ENCODE data around the gene CFAP97D1. TPM values are rescaled to one million over a fixed set of nuclear protein-coding genes. Genes with fewer than 3 reads are reported as not detected.
A peak's percentile ranks its signal among the peaks of the same experiment; 100 is the strongest.

The CFAP97D1 gene
- total and polyA plus RNA-seq, 10 of the 15 experiments (the other 5 are each of a cell fraction or from before 2014, with no cell fraction given), result 0.13 TPM; not detected in 9

DNA sequence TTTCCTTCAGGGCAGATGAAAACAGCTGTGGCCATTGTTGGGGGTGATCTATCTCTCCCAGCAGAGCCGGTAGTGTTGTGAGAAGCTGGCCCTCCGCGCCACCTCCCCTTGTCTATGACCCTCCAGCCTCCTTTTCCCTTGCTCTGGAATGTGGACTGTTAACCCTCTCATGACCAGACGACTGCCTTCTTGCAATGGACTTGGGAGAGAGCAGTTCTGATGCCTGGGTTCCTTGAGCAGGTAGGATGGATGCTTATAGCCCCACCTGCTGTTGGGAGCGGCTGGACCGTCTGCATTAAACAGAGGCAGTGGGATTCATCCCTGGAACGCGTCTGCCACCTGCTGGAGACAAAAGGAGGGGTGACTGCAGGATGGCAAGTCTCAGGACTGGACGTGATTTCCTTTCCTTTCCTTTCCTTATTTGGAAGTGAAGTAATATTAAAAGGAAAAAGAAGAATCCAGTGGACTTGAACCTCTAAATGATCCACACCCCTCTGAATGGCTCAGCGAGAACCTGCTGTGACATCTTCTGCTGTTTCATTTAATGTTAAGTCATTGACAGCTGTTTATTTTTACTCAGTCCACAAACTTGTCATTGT lies 19.9 kb upstream of the CFAP97D1 start (continued):
- TF ChIP-seq, protein P1, sequence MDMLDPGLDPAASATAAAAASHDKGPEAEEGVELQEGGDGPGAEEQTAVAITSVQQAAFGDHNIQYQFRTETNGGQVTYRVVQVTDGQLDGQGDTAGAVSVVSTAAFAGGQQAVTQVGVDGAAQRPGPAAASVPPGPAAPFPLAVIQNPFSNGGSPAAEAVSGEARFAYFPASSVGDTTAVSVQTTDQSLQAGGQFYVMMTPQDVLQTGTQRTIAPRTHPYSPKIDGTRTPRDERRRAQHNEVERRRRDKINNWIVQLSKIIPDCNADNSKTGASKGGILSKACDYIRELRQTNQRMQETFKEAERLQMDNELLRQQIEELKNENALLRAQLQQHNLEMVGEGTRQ (IDR thresholded peaks at IDR 0.05; ENCODE audit: borderline replicate concordance, low read depth, low read length), result no peak
- TF ChIP-seq PAX8 (IDR thresholded peaks at IDR 0.05) (no peak), ZNF384 (IDR thresholded peaks at IDR 0.05; ENCODE audit: borderline replicate concordance, low read depth, low read length) (no peak), ZNF622 (IDR thresholded peaks at IDR 0.05) (no peak), RCOR1 (conservative IDR thresholded peaks at IDR 0.05; ENCODE audit: low read depth, low read length) (no peak), MYB (IDR thresholded peaks at IDR 0.05; ENCODE audit: borderline replicate concordance, low read depth, low read length) (no peak), CHD4 (IDR thresholded peaks at IDR 0.05) (no peak), DPF2 (IDR thresholded peaks at IDR 0.05) (no peak), FOXM1 (IDR thresholded peaks at IDR 0.05; ENCODE audit: low read depth, low read length) (no peak), RBBP5 (conservative IDR thresholded peaks at IDR 0.05) (no peak), KAT2A (conservative IDR thresholded peaks at IDR 0.05; ENCODE audit: control insufficient read depth, low read depth, low read length) (no peak), BHLHE40 (IDR thresholded peaks at IDR 0.05; ENCODE audit: borderline replicate concordance in 1 of 2, low read depth in 2 of 2, low read length in 1 of 2) (peak; percentile 16 to 48; a peak in 1 of 4 replicates), SUPT20H (IDR thresholded peaks at IDR 0.05; ENCODE audit: borderline replicate concordance, control insufficient read depth, low read depth, low read length) (no peak), SMC3 (IDR thresholded peaks at IDR 0.05; ENCODE audit: borderline replicate concordance, low read length) (peak; percentile 100), MEF2A (IDR thresholded peaks at IDR 0.05; ENCODE audit: insufficient read depth, low read depth, low read length) (no peak), CBFB (IDR thresholded peaks at IDR 0.05; ENCODE audit: low read depth) (no peak), NR2F1 (conservative IDR thresholded peaks at IDR 0.05) (no peak), LARP7 (IDR thresholded peaks at IDR 0.05) (peak; percentile 31; the same call in 1 of the 2 replicates), POLR2A (IDR thresholded peaks at IDR 0.05; ENCODE audit: low read depth, low read length) (no peak), ATF7 (IDR thresholded peaks at IDR 0.05; ENCODE audit: low read depth) (no peak), SREBF1 (IDR thresholded peaks at IDR 0.05; ENCODE audit: low read length) (no peak), SMAD5 (IDR thresholded peaks at IDR 0.05; ENCODE audit: low read depth) (no peak), FOXK2 (IDR thresholded peaks at IDR 0.05) (no peak), SIX5 (IDR thresholded peaks at IDR 0.05; ENCODE audit: low read depth, low read length, severe bottlenecking) (no peak), POU2F2 (IDR thresholded peaks at IDR 0.05; ENCODE audit: borderline replicate concordance, low read depth, low read length) (peak; percentile 67; the same call in 1 of the 3 replicates), NFYA (IDR thresholded peaks at IDR 0.05; ENCODE audit: borderline replicate concordance, low read depth, low read length) (no peak), YY1 (IDR thresholded peaks at IDR 0.05; ENCODE audit: low read depth, low read length) (peak; percentile 85), FOS (IDR thresholded peaks at IDR 0.05; ENCODE audit: borderline replicate concordance, extremely low read depth, insufficient read length) (no peak)
- TF ChIP-seq, protein P2, sequence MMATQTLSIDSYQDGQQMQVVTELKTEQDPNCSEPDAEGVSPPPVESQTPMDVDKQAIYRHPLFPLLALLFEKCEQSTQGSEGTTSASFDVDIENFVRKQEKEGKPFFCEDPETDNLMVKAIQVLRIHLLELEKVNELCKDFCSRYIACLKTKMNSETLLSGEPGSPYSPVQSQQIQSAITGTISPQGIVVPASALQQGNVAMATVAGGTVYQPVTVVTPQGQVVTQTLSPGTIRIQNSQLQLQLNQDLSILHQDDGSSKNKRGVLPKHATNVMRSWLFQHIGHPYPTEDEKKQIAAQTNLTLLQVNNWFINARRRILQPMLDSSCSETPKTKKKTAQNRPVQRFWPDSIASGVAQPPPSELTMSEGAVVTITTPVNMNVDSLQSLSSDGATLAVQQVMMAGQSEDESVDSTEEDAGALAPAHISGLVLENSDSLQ (IDR thresholded peaks at IDR 0.05), result no peak
- TF ChIP-seq, protein P3, sequence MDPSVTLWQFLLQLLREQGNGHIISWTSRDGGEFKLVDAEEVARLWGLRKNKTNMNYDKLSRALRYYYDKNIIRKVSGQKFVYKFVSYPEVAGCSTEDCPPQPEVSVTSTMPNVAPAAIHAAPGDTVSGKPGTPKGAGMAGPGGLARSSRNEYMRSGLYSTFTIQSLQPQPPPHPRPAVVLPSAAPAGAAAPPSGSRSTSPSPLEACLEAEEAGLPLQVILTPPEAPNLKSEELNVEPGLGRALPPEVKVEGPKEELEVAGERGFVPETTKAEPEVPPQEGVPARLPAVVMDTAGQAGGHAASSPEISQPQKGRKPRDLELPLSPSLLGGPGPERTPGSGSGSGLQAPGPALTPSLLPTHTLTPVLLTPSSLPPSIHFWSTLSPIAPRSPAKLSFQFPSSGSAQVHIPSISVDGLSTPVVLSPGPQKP (IDR thresholded peaks at IDR 0.05; ENCODE audit: low read depth, low read length), result peak; percentile 45; the same call in 1 of the 2 replicates
- TF ChIP-seq, protein P4, sequence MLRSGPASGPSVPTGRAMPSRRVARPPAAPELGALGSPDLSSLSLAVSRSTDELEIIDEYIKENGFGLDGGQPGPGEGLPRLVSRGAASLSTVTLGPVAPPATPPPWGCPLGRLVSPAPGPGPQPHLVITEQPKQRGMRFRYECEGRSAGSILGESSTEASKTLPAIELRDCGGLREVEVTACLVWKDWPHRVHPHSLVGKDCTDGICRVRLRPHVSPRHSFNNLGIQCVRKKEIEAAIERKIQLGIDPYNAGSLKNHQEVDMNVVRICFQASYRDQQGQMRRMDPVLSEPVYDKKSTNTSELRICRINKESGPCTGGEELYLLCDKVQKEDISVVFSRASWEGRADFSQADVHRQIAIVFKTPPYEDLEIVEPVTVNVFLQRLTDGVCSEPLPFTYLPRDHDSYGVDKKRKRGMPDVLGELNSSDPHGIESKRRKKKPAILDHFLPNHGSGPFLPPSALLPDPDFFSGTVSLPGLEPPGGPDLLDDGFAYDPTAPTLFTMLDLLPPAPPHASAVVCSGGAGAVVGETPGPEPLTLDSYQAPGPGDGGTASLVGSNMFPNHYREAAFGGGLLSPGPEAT (IDR thresholded peaks at IDR 0.05; ENCODE audit: low read depth), result no peak

Measured in GM12878 (cell line).